GM12874 (cell line): ENCODE measurements around the gene MAP3K10.

ENCODE experiments used
- CTCF ChIP-seq: IDR thresholded peaks from 2 replicates; pipeline ENCODE4 v1.5.1; 2011; ENCODE audit warnings: low read depth, mild to moderate bottlenecking, control low read depth, low read length, moderate library complexity; ENCODE audit not compliant: insufficient read depth

The MAP3K10 gene

GRCh38 chr19:40262422-40262821 is 71.2 kb downstream of the MAP3K10 start:
- no peak for TF ChIP-seq CTCF

- no peak for TF ChIP-seq CTCF
Measured at GRCh38 chr19:40263440-40264313, 72.5 kb downstream of the MAP3K10 start.

- TF ChIP-seq CTCF: no peak
Measured at GRCh38 chr19:40264314-40265054, 73.3 kb downstream of the MAP3K10 start.
